ENCODE measurements around the gene CNGB1. TPM values are rescaled to one million over a fixed set of nuclear protein-coding genes. Genes with fewer than 3 reads are reported as not detected.

The CNGB1 gene
- total RNA-seq, 1 experiment from 2014 or later, result not detected

DNA sequence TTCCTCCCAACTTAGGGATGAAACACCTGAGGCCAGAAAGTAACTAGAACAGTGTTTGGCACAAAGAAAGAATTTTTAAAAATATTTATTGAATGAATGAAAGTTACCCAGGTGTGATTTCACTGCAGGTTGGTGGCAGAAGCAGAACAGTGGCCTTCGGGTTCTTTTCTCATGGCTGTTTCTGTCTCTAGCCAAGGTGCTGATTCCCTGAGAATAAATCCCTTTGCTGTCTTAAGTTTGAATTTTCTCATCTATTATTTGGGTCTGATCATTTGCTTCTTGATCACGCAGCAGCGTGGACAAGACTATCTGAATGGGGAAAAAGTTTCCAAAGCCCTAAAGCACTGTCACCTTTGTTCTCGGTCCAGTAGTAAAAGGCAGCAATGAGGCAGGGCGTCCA lies 95.6 kb downstream of the CNGB1 start:
- intact Hi-C loops (cut with micrococcal nuclease), result no loop called here
- no peaks in the 10 kb centered on the region for H3K9me2 ChIP-seq (ENCODE audit: insufficient read depth)
- ATAC-seq (no peak), DNase-seq (ENCODE audit: low read depth, low spot score) (no peak)
- no peaks in the 10 kb centered on the region for H3K79me2 ChIP-seq (ENCODE audit: insufficient read depth, low read length)
- no peak overlapping the region for H3K27ac ChIP-seq (ENCODE audit: low read depth, low read length)
- ChIA-PET CTCF (no interaction called here), RAD21 (ENCODE audit: low non-redundant PET in 1 of 2, low total read pairs in 2 of 2, uncharacterized antibody in 2 of 2, unreplicated experiment in 2 of 2) (no interaction called here), POLR2A (no interaction called here)
- H3K4me3 ChIP-seq (replicated peaks in 1 of 2; ENCODE audit: low read depth in 1 of 2, low read length in 2 of 2), result no peak overlapping the region
- H3K27me3 ChIP-seq (ENCODE audit: insufficient read depth, low read length), result no peaks in the 10 kb centered on the region
- H3K4me2 ChIP-seq (ENCODE audit: low read length), result no peak overlapping the region
- H3K9ac ChIP-seq (ENCODE audit: low read length), result no peak overlapping the region
- H3K4me1 ChIP-seq (ENCODE audit: control insufficient read depth in 1 of 2, insufficient read depth in 2 of 2, low read length in 2 of 2), result peaks cover 4 to 16% of the 10 kb centered on the region in 2 experiments
- H4K20me1 ChIP-seq (ENCODE audit: insufficient read depth), result no peaks in the 10 kb centered on the region
- TF ChIP-seq, protein P1, sequence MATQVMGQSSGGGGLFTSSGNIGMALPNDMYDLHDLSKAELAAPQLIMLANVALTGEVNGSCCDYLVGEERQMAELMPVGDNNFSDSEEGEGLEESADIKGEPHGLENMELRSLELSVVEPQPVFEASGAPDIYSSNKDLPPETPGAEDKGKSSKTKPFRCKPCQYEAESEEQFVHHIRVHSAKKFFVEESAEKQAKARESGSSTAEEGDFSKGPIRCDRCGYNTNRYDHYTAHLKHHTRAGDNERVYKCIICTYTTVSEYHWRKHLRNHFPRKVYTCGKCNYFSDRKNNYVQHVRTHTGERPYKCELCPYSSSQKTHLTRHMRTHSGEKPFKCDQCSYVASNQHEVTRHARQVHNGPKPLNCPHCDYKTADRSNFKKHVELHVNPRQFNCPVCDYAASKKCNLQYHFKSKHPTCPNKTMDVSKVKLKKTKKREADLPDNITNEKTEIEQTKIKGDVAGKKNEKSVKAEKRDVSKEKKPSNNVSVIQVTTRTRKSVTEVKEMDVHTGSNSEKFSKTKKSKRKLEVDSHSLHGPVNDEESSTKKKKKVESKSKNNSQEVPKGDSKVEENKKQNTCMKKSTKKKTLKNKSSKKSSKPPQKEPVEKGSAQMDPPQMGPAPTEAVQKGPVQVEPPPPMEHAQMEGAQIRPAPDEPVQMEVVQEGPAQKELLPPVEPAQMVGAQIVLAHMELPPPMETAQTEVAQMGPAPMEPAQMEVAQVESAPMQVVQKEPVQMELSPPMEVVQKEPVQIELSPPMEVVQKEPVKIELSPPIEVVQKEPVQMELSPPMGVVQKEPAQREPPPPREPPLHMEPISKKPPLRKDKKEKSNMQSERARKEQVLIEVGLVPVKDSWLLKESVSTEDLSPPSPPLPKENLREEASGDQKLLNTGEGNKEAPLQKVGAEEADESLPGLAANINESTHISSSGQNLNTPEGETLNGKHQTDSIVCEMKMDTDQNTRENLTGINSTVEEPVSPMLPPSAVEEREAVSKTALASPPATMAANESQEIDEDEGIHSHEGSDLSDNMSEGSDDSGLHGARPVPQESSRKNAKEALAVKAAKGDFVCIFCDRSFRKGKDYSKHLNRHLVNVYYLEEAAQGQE (IDR thresholded peaks at IDR 0.05; ENCODE audit: low read depth), result no peak
- TF ChIP-seq YY1 (IDR thresholded peaks at IDR 0.05; ENCODE audit: extremely low read depth, insufficient replicate concordance, low read depth, low read length) (no peak), ZFX (IDR thresholded peaks at IDR 0.05) (no peak), SIN3A (IDR thresholded peaks at IDR 0.05; ENCODE audit: low read depth) (no peak), JUND (IDR thresholded peaks at IDR 0.05) (no peak), SRF (IDR thresholded peaks at IDR 0.05; ENCODE audit: low read depth) (no peak), MAX (IDR thresholded peaks at IDR 0.05) (no peak), CTCF (IDR thresholded peaks at IDR 0.05 in 2 of 3, conservative IDR thresholded peaks at IDR 0.05 in 1 of 3; ENCODE audit: borderline replicate concordance in 1 of 3, insufficient read depth in 1 of 3, low read depth in 2 of 3, low read length in 2 of 3) (no peak), SP1 (IDR thresholded peaks at IDR 0.05; ENCODE audit: low read depth) (no peak), EZH2phosphoT487 (IDR thresholded peaks at IDR 0.05; ENCODE audit: borderline replicate concordance) (no peak), FOSL1 (IDR thresholded peaks at IDR 0.05; ENCODE audit: low read depth) (no peak), CBX3 (IDR thresholded peaks at IDR 0.05; ENCODE audit: low read depth) (no peak), POLR2AphosphoS5 (IDR thresholded peaks at IDR 0.05; ENCODE audit: low read depth, low read length) (no peak), CEBPB (IDR thresholded peaks at IDR 0.05; ENCODE audit: low read depth) (no peak)
- no peak overlapping the region for H2AFZ ChIP-seq (ENCODE audit: low read depth, low read length, poor library complexity, severe bottlenecking)
- H3K9me3 ChIP-seq (ENCODE audit: control insufficient read depth in 1 of 2, insufficient read depth in 1 of 2, low read depth in 1 of 2, low read length in 2 of 2), result no peaks in the 10 kb centered on the region
- BruUV-seq (replicated peaks), result no TSS peak
- H3K36me3 ChIP-seq (ENCODE audit: control insufficient read depth in 1 of 2, insufficient read depth in 2 of 2, low read length in 2 of 2), result no peaks in the 10 kb centered on the region

Data from HCT116 (cell line).